A673 (cell line): ENCODE results near the gene CDH4. TPM values are rescaled to one million over a fixed set of nuclear protein-coding genes. Genes with fewer than 3 reads are reported as not detected.

ENCODE experiments used
- BruUV-seq: library from RNA; stranded (reverse); fragments of 400-500 nt; replicated peaks from 2 replicates; lab custom pipeline; 2021; lab: Mats Ljungman, UMichigan
- CTCF ChIA-PET: fragments of 300-600 bp; sonication (Branson Sonifier 250); formaldehyde crosslinking; loops from one replicate; lab custom pipeline; 2022; ENCODE audit warnings: antibody characterized with exemption; lab: Charles Lee
- POLR2A ChIA-PET: fragments of 300-600 bp; sonication (Branson Sonifier 250); formaldehyde crosslinking; loops from one replicate; lab custom pipeline; 2022; ENCODE audit warnings: antibody characterized with exemption; ENCODE audit not compliant: low non-redundant PET; lab: Charles Lee
- DNase-seq: peaks from one replicate; pipeline ENCODE4 v3.0.0-alpha.2; 2015; ENCODE audit warnings: low spot score
- H3K27ac ChIP-seq: fragments of 200-600 bp; sonication (generic); 2 replicates; pipeline ENCODE4 v1.5.1; 2016; ENCODE audit warnings: mixed run types, low read depth, mild to moderate bottlenecking, mixed read lengths, antibody characterized with exemption, low read length; ENCODE audit not compliant: poor library complexity, severe bottlenecking
- H3K27me3 ChIP-seq: fragments of 200-600 bp; sonication (generic); replicated peaks from 2 replicates; pipeline ENCODE4 v1.6.1; 2017; ENCODE audit warnings: mixed run types, low read depth, mild to moderate bottlenecking, mixed read lengths, antibody characterized with exemption, low read length; ENCODE audit not compliant: insufficient read depth, poor library complexity
- H3K36me3 ChIP-seq: fragments of 200-600 bp; sonication (generic); 2 replicates; pipeline ENCODE4 v1.6.1; 2016; ENCODE audit warnings: mixed run types, mild to moderate bottlenecking, mixed read lengths, antibody characterized with exemption, low read length; ENCODE audit not compliant: insufficient read depth, poor library complexity, severe bottlenecking
- H3K4me1 ChIP-seq: fragments of 200-600 bp; sonication (generic); 2 replicates; pipeline ENCODE4 v1.6.1; 2017; ENCODE audit warnings: mixed run types, mild to moderate bottlenecking, mixed read lengths, antibody characterized with exemption, low read length; ENCODE audit not compliant: insufficient read depth, poor library complexity, severe bottlenecking
- H3K4me3 ChIP-seq: fragments of 200-600 bp; sonication (generic); 2 replicates; pipeline ENCODE4 v1.5.1; 2016; ENCODE audit warnings: low read depth, mixed run types, mild to moderate bottlenecking, mixed read lengths, low read length; ENCODE audit not compliant: poor library complexity, severe bottlenecking
- H3K9me3 ChIP-seq: fragments of 200-600 bp; sonication (generic); 2 replicates; pipeline ENCODE4 v1.6.1; 2016; ENCODE audit warnings: mixed run types, low read depth, mild to moderate bottlenecking, mixed read lengths, antibody characterized with exemption, low read length; ENCODE audit not compliant: poor library complexity, severe bottlenecking
- EZH2 ChIP-seq: fragments of 200-600 bp; sonication (generic); IDR thresholded peaks from 2 replicates; pipeline ENCODE4 v1.6.1; 2017; ENCODE audit warnings: borderline replicate concordance, low read depth, mild to moderate bottlenecking, mixed read lengths, antibody characterized with exemption, low read length; ENCODE audit not compliant: poor library complexity, severe bottlenecking
- intact Hi-C: fragments of 100-400 bp; cut with micrococcal nuclease; formaldehyde crosslinking; loops from one replicate; pipeline ENCODE4 v1.10.0; 2022; ENCODE audit not compliant: unreplicated experiment
- total RNA-seq: library from RNA; stranded (reverse); gene quantifications from 2 replicates; pipeline ENCODE4 v1.2.3, GENCODE V29; 2021
- TF ChIP-seq, protein P1 (sequence below): fragments of 300-800, 200-600 bp; sonication (generic); conservative IDR thresholded peaks from 2 replicates; pipeline ENCODE4 v1.5.1; 2017; ENCODE audit warnings: low read depth, mild to moderate bottlenecking, antibody characterized with exemption, low read length, moderate library complexity, mixed read lengths

The CDH4 gene
- total RNA-seq, 1 experiment from 2014 or later, result 8.3 TPM

DNA sequence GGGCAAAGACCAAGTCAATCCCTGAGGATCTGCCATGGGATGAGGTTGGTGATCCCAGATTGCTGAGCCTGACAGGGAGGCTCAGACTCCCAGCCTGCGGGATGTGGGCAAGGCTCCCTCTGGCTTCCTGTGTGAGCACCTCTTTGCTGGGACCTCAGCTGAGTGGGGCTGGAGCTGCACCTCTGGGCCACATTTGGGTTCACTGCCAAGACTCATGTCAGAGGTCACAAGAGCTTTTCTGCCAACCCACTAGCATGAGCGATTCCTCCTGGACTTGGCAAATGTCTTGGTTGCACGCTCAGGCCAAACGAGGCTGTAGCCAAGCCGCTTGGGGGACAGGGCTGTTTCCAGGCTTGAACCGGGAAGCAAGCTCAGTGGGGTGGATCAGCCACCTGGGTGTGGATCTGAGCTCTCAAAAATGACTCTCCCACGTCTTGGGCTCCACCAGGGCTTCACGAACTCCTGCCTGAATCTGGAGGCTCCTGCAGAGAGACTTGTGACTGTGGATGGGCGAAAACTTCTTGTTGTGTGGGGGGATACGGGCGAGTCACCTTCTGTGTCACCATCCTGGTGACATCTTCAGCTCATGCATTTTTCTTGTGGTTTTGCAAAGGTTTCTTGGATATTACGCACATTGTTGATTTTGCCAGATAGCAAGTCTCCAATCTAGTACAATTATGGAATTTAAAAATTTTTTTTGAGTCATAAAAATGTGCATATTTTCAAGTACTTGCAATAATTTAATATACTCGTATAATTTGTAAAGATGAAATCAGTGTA lies 359.5 kb downstream of the CDH4 start:
- ChIA-PET CTCF (no interaction called here), POLR2A (no interaction called here)
- no TSS peak for BruUV-seq
- DNase-seq, result no peak
- no peaks in the 10 kb centered on the region for H3K4me1 ChIP-seq
- no peak overlapping the region for H3K4me3 ChIP-seq
- no peaks in the 10 kb centered on the region for H3K9me3 ChIP-seq
- intact Hi-C loops, result no loop called here
- no peaks in the 10 kb centered on the region for H3K36me3 ChIP-seq
- H3K27ac ChIP-seq, result no peak overlapping the region
- TF ChIP-seq, protein P1, sequence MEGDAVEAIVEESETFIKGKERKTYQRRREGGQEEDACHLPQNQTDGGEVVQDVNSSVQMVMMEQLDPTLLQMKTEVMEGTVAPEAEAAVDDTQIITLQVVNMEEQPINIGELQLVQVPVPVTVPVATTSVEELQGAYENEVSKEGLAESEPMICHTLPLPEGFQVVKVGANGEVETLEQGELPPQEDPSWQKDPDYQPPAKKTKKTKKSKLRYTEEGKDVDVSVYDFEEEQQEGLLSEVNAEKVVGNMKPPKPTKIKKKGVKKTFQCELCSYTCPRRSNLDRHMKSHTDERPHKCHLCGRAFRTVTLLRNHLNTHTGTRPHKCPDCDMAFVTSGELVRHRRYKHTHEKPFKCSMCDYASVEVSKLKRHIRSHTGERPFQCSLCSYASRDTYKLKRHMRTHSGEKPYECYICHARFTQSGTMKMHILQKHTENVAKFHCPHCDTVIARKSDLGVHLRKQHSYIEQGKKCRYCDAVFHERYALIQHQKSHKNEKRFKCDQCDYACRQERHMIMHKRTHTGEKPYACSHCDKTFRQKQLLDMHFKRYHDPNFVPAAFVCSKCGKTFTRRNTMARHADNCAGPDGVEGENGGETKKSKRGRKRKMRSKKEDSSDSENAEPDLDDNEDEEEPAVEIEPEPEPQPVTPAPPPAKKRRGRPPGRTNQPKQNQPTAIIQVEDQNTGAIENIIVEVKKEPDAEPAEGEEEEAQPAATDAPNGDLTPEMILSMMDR, result no peak
- H3K27me3 ChIP-seq, result peaks cover 15% of the 10 kb centered on the region

DNA sequence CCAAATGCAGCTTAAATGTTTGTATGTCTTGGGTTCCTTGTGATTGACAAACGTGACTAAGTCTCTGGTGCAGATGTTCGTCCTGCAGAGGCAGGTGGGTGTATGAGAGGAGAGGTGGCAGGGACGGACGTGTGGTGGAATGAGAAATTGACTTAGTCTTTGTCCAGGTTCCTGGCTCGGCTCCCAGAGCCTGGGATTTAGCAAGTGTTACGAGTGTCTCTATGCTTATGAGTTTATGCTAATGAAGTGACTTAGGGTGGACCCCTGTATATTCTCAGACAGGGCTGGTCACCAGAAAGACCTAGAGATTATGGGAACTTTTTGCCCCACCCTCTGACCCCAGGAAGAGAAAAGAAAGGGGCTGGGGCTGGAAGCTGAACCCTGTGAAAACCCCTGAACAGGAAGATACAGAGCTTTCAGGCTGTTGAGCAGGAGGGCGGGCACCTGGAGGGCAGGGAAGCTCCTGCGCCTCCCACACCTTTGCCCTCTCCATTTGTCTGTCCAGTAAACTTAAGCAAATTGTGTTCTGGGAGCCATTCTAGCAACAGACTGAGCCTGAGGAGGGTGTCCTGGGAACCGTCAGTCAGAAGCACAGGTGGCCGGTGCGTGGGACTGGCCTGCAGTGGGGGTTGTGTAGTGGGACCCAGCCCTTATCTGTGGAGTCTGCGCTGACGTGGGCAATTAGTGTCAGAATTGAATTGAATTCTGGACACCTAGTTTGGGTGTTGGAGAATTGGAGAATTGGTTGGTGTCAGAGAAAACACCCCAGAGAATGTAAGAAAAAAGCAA lies 362.1 kb downstream of the CDH4 start:
- Histone ChIP-seq H3K4me3 (no peak overlapping the region), H3K36me3 (no peaks in the 10 kb centered on the region), H3K9me3 (no peaks in the 10 kb centered on the region), H3K4me1 (no peaks in the 10 kb centered on the region), H3K27me3 (peaks cover 12% of the 10 kb centered on the region), H3K27ac (no peak overlapping the region)
- DNase-seq, result no peak
- BruUV-seq, result no TSS peak
- CTCF ChIA-PET, result interaction anchor here (0.6 kb wide), 1 partner anchor 1561 kb away, joined by 7 read pairs; no protein-coding TSS in a partner anchor
- TF ChIP-seq EZH2, result no peak
- TF ChIP-seq, protein P1, result no peak
- POLR2A ChIA-PET, result no interaction called here
- intact Hi-C loops, result no loop called here

DNA sequence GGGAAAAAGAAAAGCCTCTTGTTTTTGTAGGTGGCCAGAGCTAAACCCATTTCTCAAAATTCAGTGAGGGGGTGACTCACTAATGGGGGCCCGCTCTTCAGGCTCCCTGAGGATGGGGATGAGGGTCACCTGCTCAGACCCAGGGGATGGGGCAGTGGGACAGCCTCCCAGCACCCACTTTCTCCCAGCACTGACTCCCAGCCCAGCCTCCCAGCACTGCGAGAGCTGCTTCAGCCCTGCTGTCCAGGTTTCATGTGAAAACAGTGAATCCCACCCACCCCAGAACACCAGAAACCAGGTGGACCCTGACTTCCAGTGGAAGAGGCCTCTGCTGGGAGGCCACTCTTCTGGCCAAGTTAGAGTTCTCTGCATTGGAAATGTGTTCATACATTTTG lies 362.6 kb downstream of the CDH4 start:
- Histone ChIP-seq H3K4me3 (no peak overlapping the region), H3K36me3 (no peaks in the 10 kb centered on the region), H3K9me3 (no peaks in the 10 kb centered on the region), H3K27ac (no peak overlapping the region), H3K4me1 (no peaks in the 10 kb centered on the region), H3K27me3 (peaks cover 12% of the 10 kb centered on the region)
- no peak for DNase-seq
- TF ChIP-seq, protein P1, result no peak
- no peak for TF ChIP-seq EZH2
- CTCF ChIA-PET, result no interaction called here
- no TSS peak for BruUV-seq
- POLR2A ChIA-PET, result no interaction called here
- intact Hi-C loops, result no loop called here
